GM21447 (cell line): Measurements from ENCODE around the gene LAIR1.
"Not testable (repeated sequence)": the region's sequence is repeated elsewhere in the genome, so short reads cannot be mapped to it uniquely, and the experiment has no call there.

Experiments
- ATAC-seq: cut with Tn5 transposase; IDR thresholded peaks from one replicate; pipeline ENCODE4 v1.9.1; 2021; ENCODE audit not compliant: unreplicated experiment

The LAIR1 gene

GRCh38 chr19:54379187-54379678, 14.5 kb upstream of the LAIR1 start:
- no peak for ATAC-seq

DNA sequence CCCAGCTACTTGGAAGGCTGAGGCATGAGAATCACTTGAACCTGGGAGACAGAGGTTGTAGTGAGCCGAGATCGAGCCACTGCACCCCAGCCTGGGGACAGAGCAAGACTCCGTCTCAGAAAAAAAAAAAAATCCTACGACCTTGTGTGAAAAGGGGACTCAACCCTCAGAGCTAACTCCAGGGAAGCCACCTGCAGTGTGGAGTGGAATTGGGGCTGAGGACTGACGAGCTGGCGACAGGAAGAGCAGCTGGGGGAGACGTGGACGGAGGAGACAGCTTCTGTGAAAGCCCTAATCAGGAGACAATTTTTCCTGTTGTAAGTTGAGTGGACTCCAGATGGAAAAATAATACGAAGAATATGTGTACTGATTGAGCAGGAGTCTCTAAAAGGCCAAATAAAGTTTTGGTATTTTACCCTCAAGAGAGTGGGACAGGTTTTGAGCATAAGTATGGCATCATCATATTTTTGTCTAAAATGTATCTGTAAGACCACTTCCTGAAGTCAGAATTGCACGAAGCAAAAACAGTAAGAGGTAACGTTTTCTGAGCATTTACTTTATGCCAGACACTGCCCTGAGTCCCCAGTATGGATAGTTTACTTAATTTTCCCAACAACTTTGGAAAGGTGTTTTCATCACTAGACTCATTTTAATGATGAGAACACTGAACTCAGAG, 12.0 kb upstream of the LAIR1 start:
- ATAC-seq: no peak

DNA sequence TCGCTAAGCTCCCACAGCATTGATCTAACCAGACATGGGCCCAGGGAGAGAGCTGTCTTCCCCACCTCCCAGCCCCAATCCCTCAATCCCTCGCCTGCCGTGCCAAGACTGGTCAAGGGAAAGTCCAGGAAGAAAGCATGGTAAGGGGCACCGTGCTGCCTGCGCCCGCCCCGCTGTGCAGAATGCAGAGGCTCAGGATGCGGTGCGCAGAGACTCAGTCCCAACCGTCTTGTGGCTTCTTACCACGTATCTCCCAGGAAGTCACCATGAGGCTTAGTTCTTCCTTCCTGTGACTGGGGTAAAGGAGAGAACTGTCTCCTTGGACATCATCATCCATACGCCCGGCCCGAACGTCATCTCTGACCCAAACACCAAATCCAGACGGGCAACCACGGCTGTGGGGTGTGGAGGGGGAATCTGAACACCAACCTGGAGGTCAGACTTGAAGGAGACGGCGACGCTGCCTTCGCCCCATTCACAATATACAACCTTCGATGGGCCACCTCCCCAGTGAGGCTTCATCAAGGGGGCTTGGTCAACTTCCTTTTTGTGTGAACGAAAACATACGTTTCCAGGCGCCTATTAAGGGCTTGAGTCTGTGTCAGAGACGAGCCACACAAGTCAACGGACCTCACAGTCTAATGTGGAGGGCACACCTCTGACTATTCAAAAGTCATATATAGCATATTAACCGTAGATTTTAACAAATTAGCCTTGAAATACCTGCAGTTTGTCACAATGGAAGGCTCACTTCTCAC, 10.6 kb upstream of the LAIR1 start:
- ATAC-seq: not testable (repeated sequence)

- ATAC-seq: no peak
These were observed 9.3 kb upstream of the LAIR1 start for GRCh38 chr19:54373781-54374631.

DNA sequence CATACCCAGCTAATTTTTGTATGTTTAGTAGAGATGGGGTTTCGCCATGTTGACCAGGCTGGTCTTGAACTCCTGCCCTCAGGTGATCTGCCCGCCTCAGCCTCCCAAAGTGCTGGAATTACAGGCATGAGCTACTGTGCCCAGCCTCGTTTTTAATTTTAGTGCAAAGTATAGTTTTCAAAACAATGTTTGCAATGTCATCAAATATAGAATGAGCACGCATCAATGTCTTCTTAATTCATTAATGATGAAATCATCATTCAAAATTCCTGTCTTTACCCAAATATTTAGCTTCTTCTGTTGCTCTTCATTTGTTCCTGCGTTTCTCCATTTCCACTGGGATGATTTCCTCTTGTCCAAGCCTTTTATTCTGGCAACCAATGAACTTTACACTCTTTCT, 6.7 kb upstream of the LAIR1 start:
- ATAC-seq: not testable (repeated sequence)

- ATAC-seq: not testable (repeated sequence)
These were observed 5.7 kb upstream of the LAIR1 start for GRCh38 chr19:54370434-54370796.

GRCh38 chr19:54369688-54370433, 5.1 kb upstream of the LAIR1 start:
- ATAC-seq: not testable (repeated sequence)

DNA sequence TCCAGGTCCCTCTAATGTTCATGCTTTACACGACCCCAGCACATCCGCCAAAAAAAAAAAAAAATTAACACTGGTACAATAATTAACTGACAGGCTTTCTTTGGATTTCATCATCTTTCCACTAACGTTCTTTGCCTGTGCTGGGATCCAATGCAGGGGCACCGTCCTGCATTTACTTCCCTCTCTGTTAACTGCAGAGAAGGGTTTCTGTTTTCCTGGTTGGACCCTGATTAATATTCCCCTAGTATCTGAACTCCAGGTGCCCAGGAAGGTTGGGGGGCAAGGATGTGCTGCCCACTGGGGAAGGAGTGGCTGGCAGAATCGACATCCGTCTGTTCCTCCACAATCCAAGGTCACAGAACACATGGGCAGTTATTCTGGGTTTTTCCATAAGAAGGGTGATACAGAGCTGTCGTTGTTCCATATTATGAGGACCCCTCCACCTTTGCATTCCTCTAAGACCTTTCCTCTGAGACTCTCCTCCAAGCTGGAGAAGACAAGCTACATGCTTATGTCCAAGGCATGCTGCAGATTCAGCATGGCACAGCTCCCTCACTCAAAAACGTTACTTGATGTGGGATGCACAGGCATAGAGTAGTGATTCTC, 4.5 kb upstream of the LAIR1 start:
- no peak for ATAC-seq

DNA sequence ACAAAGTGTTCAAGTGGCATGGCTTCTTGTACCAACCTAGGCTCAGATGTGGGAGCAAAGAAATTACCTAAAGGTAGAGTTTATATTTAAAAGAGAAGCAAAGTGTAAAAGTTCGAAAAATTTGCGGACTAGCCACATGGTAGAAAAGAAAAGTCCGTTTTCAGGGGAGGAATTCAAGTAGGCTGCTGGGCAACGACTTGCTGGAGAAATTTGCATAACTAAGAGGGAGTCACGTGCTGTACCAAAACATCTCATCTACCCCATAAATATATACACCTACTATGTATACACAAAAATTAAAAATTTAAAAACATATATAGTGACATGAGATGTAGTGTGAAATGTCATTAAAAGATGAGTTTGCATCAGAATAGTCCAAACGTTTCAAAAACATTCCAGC, 2.1 kb upstream of the LAIR1 start:
- ATAC-seq: no peak

DNA sequence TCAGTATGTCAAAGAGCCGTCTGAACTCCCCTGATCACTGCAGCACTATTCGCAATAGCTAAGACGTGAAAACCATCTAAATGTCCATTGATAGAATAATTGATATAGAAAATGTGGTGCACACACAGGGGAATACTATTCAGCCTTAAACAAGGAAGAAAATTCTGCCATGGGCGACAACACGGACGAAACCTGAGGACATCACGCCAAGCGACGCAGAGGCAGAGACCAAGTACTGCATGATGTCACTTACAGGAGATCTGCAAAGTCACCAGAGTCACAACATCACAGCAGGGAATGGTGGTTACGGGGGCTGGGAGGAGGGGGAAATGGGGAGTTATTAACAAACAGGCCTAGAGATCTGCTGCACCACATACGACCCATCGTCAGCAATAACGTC, 1.1 kb upstream of the LAIR1 start:
- not testable (repeated sequence) for ATAC-seq

DNA sequence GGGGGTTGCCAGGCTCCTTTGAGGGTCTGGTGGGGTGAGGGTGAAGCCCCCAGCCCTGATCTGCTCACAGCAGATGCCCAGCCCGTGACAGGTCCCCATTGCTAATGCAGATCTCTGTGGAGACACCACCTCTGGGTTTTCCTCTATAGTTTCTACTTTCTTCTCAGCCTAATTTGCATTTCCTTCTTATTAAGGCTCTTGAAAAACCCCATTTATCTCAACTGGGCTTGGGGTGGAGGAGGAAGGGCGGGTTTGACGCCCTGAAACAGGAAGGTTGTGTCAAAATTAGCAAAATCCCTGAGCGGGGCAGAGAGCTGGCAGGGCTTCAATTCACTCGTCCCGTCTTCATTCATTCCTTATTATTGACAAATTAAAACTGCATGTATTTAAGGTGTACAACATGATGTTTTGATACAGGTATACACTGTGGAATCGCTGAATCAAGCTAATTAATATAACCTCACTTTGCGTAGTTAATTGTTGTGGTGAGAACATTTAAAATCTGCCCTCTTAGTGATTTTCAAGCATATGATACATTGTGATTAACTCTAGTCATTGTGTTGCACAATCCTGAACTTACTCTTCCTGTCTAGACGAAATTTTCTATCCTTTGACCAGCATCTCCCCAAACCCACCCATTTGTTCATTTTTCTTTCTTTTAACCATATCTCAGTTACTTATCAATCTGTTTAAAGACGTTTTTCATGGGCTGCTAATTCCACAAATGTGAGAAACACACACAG, 2.9 kb downstream of the LAIR1 start:
- ATAC-seq: not testable (repeated sequence)

DNA sequence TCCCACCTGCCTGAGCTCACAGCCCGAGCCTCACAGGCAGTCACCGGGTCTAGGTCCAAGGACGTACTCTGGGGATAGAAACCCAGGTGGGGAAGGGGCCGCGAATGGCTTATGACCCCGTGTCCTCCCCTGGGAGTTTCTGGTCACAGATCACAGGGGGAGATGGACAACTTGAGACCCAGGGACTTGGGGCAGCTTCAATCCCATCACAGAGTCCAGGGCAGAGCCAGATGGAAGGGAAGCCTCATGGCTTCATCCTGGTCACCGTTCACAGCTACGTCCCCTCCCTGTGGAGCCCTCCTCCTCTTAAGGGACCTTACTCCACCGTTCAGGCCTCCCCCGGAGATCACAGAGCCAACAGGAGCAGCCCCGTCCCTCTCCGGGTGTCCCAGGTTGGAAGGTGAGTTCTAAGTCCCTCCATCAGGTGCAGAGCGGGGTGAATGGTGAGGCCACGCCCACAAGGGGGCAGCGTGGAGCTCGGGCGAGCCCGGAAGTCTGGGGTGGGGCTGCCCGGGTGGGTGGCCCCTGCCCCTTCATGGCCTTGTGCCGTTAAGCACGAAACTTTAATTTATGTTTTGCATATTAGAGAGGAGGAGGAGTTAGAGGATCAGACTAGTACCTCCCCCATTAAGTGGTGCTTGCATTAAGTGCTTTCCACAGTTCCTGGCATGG, 5.4 kb downstream of the LAIR1 start:
- ATAC-seq: not testable (repeated sequence)

DNA sequence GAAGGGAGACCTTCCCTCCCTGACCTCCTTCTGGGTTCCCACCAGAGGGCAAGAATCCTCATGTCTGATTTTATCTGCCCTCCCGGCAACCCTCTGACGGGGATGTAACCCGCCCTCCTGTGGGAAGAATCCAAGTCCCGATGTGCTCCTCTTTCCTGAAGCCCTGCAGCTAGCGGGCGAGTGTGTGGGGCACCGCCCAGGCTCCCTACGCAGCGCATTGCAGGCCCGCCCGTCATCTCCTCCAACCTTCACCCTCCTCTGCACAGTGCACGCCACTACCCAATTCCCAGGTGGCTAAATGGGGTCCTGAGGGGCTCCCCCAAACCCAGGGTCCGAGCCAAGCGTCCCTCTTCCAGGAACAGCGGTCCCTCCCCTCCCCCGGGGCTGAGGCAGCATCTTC, 7.3 kb downstream of the LAIR1 start:
- ATAC-seq: no peak

DNA sequence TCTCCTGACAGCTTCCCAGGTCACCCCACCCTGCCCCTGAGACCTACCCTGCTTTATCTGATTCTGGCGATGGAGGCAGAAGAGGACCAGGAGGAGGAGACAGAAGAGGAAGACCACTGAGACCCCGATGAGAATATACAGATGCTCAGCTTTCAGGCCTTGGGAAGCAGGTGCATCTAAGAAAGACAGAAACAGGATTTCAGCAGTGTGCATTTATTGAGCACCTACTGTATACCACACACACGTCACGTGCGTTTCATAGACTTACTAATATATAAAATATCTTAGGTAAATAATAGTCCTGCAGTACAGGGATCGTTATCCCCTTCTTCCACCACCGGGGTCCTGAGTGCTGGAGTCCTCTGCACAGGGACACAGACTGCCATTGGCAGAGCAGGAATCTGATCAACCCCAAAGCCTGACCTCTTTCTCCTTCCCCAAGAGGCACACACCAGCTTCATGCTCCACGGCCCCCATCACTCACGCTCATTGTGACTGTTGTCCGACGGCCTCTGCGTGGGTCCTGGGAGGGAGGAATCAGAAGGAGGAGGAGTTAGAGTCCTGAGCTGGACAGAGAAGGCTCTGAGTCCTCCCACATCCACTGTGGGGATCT, 8.2 kb downstream of the LAIR1 start:
- no peak for ATAC-seq

- no peak for ATAC-seq
These were observed 9.1 kb downstream of the LAIR1 start for GRCh38 chr19:54355675-54356074.

DNA sequence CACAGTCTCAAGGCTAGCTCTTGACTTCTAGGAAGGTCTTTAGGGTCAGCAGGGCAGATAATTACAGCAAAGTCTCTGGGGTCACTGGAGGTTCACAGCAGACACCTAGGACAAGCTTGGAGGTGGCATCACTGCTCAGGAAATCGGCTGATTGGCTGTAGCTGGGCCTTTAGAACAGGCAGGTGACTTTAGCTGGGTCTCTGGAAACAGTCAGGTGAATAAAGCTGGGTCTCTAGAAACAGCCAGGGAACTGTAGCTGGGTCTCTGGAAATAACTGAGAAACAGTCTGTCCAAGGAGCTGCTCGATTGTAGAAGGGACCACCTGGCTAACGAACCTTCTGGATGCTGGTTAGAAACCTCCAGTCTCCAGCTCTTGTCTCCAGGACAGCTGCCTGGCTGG, 10.0 kb downstream of the LAIR1 start:
- no peak for ATAC-seq

DNA sequence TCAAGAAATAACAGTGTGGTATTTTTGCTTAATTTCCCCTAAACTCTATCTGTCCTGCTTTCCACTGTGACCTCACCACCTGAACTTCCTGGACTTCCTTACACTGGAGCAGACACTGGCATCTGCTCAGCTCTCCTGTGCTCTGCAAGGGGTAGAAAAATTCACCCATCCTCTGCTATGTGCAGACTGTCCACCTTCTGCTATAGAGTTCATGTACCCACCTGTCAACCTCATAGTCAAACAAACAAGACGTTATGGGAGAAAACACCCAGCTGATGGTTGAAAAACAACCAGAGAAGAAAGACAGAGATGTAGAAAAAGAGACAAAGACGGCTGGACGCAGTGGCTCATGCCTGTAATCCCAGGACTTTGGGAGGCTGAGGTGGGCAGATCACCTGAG, 12.2 kb downstream of the LAIR1 start:
- no peak for ATAC-seq

DNA sequence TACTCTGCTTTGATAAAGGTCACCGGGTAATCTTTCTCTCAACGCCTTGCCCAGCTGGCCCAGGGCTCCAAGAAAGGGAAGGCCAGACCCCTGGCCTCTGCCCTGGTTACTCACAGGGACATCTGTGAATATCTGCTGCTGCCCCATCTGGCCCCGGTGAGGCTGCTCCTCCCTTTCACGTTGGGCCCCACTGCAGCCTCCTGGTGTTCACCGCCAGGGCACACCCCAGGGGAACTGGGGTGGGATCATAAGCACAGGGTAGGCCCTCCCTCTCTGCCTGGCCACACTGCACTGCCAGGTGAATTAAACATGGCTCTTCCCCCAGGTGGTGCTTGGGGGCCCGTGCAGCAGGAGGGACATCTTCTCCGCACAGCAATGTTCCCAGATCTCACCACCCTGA, 12.7 kb downstream of the LAIR1 start:
- no peak for ATAC-seq

DNA sequence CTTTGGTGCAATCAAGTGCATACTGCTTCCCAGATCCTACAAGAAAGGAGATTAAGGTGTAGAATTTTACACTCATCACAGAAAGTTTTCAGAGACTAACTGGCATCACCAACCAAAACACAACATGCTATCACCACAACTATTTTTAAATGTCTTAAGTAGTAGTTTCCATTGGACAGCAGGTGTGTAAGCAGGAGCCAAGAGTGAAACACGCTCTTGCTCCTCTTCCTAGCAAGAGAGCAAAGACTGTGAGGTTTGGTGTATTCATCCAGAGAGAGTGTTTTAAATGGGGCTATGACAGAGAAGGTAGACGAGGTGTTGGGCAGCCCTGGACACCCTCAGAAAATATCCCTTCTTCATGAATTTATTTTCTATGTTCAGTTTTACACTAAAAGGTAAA, 13.3 kb downstream of the LAIR1 start:
- ATAC-seq: no peak
